HG03064 (cell line): ENCODE data around the gene MAP2K3.
"Not testable (repeated sequence)": the region's sequence is repeated elsewhere in the genome, so short reads cannot be mapped to it uniquely, and the experiment has no call there.

ENCODE experiments used
- ATAC-seq: cut with Tn5 transposase; IDR thresholded peaks from one replicate; pipeline ENCODE4 v1.9.1; 2021; ENCODE audit warnings: low read depth; ENCODE audit not compliant: unreplicated experiment

The MAP2K3 gene

GRCh38 chr17:21347660-21348059 is 63.1 kb downstream of the MAP2K3 start:
- ATAC-seq = not testable (repeated sequence)

GRCh38 chr17:21348081-21348925 is 63.8 kb downstream of the MAP2K3 start:
- not testable (repeated sequence) for ATAC-seq

GRCh38 chr17:21348926-21349261 is 64.4 kb downstream of the MAP2K3 start:
- ATAC-seq = not testable (repeated sequence)

- ATAC-seq = not testable (repeated sequence)
These were observed 65.0 kb downstream of the MAP2K3 start for GRCh38 chr17:21349358-21350050.

- not testable (repeated sequence) for ATAC-seq
These were observed 66.0 kb downstream of the MAP2K3 start for GRCh38 chr17:21350495-21350894.

GRCh38 chr17:21351366-21352065 is 67.0 kb downstream of the MAP2K3 start:
- no peak for ATAC-seq

- no peak for ATAC-seq
These were observed 67.9 kb downstream of the MAP2K3 start for GRCh38 chr17:21352221-21352980.

GRCh38 chr17:21352981-21353265 is 68.4 kb downstream of the MAP2K3 start:
- ATAC-seq = no peak

- ATAC-seq = no peak
These were observed 69.0 kb downstream of the MAP2K3 start for GRCh38 chr17:21353326-21354010.

- ATAC-seq = no peak
These were observed 70.4 kb downstream of the MAP2K3 start for GRCh38 chr17:21354796-21355385.

- no peak for ATAC-seq
These were observed 71.1 kb downstream of the MAP2K3 start for GRCh38 chr17:21355586-21355985.

GRCh38 chr17:21356537-21357127 is 72.1 kb downstream of the MAP2K3 start:
- ATAC-seq = no peak

- ATAC-seq = no peak
These were observed 72.8 kb downstream of the MAP2K3 start for GRCh38 chr17:21357281-21357680.

- no peak for ATAC-seq
These were observed 73.5 kb downstream of the MAP2K3 start for GRCh38 chr17:21357696-21358656.

- no peak for ATAC-seq
These were observed 74.4 kb downstream of the MAP2K3 start for GRCh38 chr17:21358682-21359482.

- no peak for ATAC-seq
These were observed 75.0 kb downstream of the MAP2K3 start for GRCh38 chr17:21359483-21359840.

- no peak for ATAC-seq
These were observed 75.5 kb downstream of the MAP2K3 start for GRCh38 chr17:21360048-21360447.
